Endothelial cell (in vitro differentiated cells): ENCODE data around the gene CASZ1. TPM values are rescaled to one million over a fixed set of nuclear protein-coding genes. Genes with fewer than 3 reads are reported as not detected.

ENCODE experiments used
- DNase-seq: peaks from one replicate; pipeline ENCODE4 v3.0.0; 2021; ENCODE audit warnings: low spot score
- H3K27ac Mint-ChIP-seq: one replicate; pipeline ENCODE4 v1.8.0; 2021; ENCODE audit warnings: mixed read lengths, inconsistent platforms; ENCODE audit not compliant: unreplicated experiment
- H3K27me3 Mint-ChIP-seq: one replicate; pipeline ENCODE4 v1.8.0; 2021; ENCODE audit warnings: mild to moderate bottlenecking, moderate library complexity, mixed read lengths, inconsistent platforms; ENCODE audit not compliant: unreplicated experiment
- H3K36me3 Mint-ChIP-seq: one replicate; pipeline ENCODE4 v1.8.0; 2021; ENCODE audit warnings: mild to moderate bottlenecking, low read depth, mixed read lengths, inconsistent platforms; ENCODE audit not compliant: unreplicated experiment
- H3K4me1 Mint-ChIP-seq: one replicate; pipeline ENCODE4 v1.8.0; 2021; ENCODE audit warnings: mild to moderate bottlenecking, mixed read lengths, inconsistent platforms; ENCODE audit not compliant: unreplicated experiment
- H3K4me3 Mint-ChIP-seq: one replicate; pipeline ENCODE4 v1.8.0; 2021; ENCODE audit warnings: mild to moderate bottlenecking, mixed read lengths, inconsistent platforms; ENCODE audit not compliant: unreplicated experiment
- H3K9me3 Mint-ChIP-seq: one replicate; pipeline ENCODE4 v1.8.0; 2021; ENCODE audit warnings: mixed read lengths, inconsistent platforms; ENCODE audit not compliant: unreplicated experiment
- total RNA-seq: library from RNA; stranded (reverse); fragmentation: NEBNext Ultra II Directional; extraction: Animal tissue kit (Norgen Biotek cat#: 25700); gene quantifications from one replicate; pipeline ENCODE4 v1.2.1, GENCODE V29; 2021; ENCODE audit not compliant: unreplicated experiment
- TF ChIP-seq, protein P1 (sequence below): fragments of 200-600 bp; sonication (generic); IDR thresholded peaks from one replicate; pipeline ENCODE4 v1.5.0; 2021; ENCODE audit warnings: antibody characterized with exemption; ENCODE audit not compliant: unreplicated experiment

Gene CASZ1
- total RNA-seq, 1 donor from 2014 or later, result 6.3 TPM

DNA sequence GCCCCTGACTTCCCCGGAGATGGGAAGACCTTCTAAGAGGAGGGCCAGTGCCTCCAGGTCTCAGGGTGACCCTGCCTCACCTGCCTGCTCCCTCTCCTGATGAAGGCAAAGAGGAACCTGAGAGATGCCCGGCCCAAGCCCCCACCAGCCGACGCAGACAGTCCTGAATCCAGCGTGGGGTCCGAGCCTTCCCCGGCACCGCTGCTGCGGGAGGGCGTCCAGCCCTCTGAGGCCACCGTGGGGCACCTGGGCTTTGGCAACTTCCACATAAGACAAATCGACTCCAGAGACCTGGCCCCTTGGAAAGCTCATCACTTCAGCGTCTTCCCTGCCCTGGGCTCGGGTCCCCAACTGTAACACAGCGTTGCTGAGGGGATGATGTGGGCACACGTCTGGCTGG, 122.2 kb downstream of the CASZ1 start:
- H3K4me3 Mint-ChIP-seq, result no peak overlapping the region
- H3K27ac Mint-ChIP-seq, result no peak overlapping the region
- no peaks in the 10 kb centered on the region for H3K9me3 Mint-ChIP-seq
- TF ChIP-seq, protein P1, sequence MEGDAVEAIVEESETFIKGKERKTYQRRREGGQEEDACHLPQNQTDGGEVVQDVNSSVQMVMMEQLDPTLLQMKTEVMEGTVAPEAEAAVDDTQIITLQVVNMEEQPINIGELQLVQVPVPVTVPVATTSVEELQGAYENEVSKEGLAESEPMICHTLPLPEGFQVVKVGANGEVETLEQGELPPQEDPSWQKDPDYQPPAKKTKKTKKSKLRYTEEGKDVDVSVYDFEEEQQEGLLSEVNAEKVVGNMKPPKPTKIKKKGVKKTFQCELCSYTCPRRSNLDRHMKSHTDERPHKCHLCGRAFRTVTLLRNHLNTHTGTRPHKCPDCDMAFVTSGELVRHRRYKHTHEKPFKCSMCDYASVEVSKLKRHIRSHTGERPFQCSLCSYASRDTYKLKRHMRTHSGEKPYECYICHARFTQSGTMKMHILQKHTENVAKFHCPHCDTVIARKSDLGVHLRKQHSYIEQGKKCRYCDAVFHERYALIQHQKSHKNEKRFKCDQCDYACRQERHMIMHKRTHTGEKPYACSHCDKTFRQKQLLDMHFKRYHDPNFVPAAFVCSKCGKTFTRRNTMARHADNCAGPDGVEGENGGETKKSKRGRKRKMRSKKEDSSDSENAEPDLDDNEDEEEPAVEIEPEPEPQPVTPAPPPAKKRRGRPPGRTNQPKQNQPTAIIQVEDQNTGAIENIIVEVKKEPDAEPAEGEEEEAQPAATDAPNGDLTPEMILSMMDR, result no peak
- peaks cover 3% of the 10 kb centered on the region for H3K27me3 Mint-ChIP-seq
- H3K36me3 Mint-ChIP-seq, result no peaks in the 10 kb centered on the region
- H3K4me1 Mint-ChIP-seq, result peaks cover 13% of the 10 kb centered on the region
- no peak for DNase-seq

DNA sequence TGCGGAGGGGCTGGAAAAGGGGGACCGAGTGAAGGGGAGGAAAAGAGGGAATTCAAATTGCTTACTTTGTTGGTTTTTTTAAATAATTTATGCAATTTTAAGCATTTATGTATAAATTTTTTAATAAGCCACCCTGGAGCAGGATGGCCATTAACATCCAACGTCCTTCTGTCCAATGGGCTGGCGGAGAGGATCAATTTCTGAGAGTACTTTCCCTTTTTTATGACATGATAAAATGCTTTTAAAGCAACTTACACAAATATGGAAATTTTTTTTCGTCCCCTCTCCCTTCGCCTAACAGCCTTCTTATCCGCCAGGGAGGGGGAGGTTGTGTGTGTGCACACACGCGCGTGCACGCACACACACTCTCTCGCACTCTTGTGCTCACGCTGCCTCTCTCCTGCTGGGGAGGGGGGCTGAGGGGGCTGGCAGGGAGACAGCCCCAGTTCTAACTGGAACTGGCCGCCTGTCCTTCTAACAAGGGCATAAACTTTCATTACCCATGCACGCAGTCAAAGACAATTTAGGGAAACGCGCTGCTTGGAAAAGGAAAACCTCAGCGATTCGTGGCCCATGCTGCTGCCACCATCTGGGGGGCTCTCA, 123.2 kb downstream of the CASZ1 start:
- Mint-ChIP-seq H3K27me3 (peaks cover 3% of the 10 kb centered on the region), H3K4me1 (peaks cover 19% of the 10 kb centered on the region), H3K4me3 (no peak overlapping the region), H3K27ac (no peak overlapping the region), H3K36me3 (no peaks in the 10 kb centered on the region), H3K9me3 (no peaks in the 10 kb centered on the region)
- no peak for DNase-seq
- TF ChIP-seq, protein P1, result no peak

DNA sequence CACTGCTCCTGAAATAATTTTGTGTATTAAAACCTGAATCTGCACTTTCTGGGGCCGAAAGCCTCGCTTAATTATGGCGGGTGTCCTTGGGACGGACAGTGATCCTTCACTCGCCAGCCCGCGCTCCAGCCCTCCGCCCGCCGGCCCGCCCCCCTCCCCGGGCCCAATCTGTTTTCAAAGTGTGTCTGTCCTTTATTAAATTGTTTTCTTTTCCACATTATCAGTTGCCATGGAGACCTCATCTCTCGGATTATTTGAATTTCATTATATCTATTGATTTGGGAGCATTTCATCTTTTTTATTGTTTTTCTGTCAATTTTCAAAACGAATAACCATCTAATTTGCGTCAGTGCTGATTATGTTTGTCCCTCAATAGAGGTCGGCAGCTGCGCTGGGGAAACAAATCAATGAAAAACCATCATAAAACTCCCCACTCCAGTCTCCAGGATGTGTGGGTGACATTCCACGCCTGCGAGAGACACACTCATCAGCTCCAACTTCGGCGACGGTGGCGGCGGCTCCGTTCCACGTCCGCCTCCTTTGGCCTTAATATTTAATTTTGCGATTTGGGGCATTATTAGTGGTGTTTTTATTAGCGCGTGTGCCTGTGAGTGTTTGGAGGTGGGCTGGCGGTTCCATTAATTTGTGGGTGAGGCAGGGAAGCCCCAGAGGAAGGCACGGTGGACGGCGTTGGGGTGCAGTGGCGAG, 123.9 kb downstream of the CASZ1 start:
- Mint-ChIP-seq H3K4me3 (no peak overlapping the region), H3K27ac (no peak overlapping the region), H3K4me1 (peaks cover 23% of the 10 kb centered on the region)

DNA sequence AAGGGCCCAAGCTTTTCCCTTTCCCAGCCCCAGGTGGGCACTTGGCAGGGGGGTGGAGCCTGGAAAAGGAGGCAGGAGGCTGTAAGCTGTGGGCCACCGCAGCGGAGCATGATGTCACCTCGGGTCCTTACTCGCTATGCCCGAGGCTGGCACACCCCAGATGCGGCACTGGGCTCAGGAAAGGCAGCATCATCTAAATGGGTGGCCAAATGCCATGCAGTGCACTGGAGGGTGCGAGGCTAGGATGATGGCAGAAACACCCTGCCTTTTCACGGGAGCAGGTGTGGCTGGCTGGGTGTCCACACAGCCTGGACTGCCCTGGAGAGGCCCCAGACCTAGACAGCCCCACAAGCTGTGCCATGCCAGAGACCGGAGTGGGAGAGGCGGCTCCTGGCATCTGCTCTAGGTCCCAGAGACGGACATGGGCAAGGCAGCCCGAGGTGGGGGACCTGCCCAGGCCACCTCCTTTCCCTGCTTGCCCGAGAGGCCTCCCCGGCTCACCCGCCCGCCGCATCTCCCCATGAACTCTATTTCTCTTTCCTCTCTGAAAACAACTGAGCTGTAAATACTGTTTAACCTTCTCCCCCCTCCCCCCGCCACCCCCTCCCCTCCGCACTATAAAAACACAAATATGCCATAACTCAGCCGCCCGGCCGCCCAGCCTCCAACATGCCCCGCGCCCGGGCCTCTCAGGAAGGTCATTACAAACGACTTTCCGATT, 124.7 kb downstream of the CASZ1 start:
- Mint-ChIP-seq H3K27ac (no peak overlapping the region), H3K9me3 (no peaks in the 10 kb centered on the region), H3K27me3 (peaks cover 5% of the 10 kb centered on the region), H3K36me3 (no peaks in the 10 kb centered on the region), H3K4me1 (peaks cover 31% of the 10 kb centered on the region), H3K4me3 (no peak overlapping the region)
- TF ChIP-seq, protein P1, result no peak
- no peak for DNase-seq

More for the DNA sequence above, 123.9 kb downstream of the CASZ1 start:
- H3K36me3 Mint-ChIP-seq, result no peaks in the 10 kb centered on the region
- TF ChIP-seq, protein P1, result no peak
- no peaks in the 10 kb centered on the region for H3K9me3 Mint-ChIP-seq
- H3K27me3 Mint-ChIP-seq, result peaks cover 5% of the 10 kb centered on the region
- DNase-seq, result no peak
